GM12875 (cell line): Measurements from ENCODE around the gene FPGT.
"Not testable (repeated sequence)": the region's sequence is repeated elsewhere in the genome, so short reads cannot be mapped to it uniquely, and the experiment has no call there.

Experiments
- H3K4me3 ChIP-seq: one replicate; pipeline ENCODE4 v1.5.1; 2011; ENCODE audit warnings: low read depth, low read length, control low read depth
- CTCF ChIP-seq: IDR thresholded peaks from 2 replicates; pipeline ENCODE4 v1.5.1; 2011; ENCODE audit warnings: low read depth, mild to moderate bottlenecking, control low read depth, inconsistent platforms, low read length, moderate library complexity, borderline replicate concordance; ENCODE audit not compliant: insufficient read depth

Gene FPGT

GRCh38 chr1:74236440-74236839, 38.4 kb downstream of the FPGT start:
- TF ChIP-seq CTCF = no peak
- no peak overlapping the region for H3K4me3 ChIP-seq

DNA sequence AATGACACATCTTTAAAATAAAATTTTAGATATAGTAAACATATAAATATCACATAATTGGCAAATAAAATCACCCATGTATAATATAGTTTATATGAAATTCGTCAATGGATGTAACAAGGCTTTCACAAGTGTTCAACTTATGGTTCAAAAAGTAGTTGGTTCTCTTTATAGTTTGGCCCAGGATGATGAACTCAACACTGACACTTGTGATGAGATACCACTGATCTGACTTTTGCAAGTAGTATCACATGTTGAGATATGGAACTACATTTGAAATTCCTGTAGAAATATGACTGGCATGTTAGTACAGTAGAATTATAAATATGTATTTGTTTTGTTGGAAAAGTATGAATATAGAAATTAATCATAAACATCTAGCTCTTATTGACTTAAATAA, 39.0 kb downstream of the FPGT start:
- no peak for TF ChIP-seq CTCF

GRCh38 chr1:74237787-74238186, 39.7 kb downstream of the FPGT start:
- no peak for TF ChIP-seq CTCF
- no peak overlapping the region for H3K4me3 ChIP-seq

More for the DNA sequence above, 39.0 kb downstream of the FPGT start:
- no peak overlapping the region for H3K4me3 ChIP-seq

DNA sequence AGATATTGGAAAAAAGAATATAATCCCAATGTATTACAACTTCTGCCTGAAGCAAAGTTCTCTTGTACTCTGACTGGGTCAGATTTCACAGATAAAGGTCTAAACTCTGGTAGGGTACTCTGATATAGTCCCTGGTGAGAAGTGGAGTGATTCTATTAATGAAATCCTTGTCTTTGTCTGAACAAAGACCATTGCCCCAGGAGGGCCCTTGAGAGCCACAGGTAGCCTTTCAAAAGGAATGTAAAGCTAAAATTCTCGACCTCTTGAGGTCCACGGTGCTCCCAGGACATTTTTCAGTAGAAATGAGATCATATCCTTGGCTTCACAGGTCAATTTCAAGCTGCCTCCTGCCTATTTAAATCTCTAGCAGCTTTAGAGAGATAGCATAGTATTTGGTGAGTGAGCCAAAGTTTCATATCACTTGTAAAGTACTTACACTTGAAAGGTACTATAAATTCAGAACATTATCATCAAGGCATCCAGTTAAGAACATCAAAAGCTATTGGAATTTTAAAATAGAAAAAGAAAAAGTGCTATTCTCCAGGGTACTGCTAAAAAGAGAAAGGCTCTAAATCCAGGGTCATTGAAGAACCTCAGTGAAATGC, 47.2 kb downstream of the FPGT start:
- no peak for TF ChIP-seq CTCF
- no peak overlapping the region for H3K4me3 ChIP-seq

- TF ChIP-seq CTCF = no peak
- H3K4me3 ChIP-seq = no peak overlapping the region
These were observed 48.3 kb downstream of the FPGT start for GRCh38 chr1:74246315-74246714.

DNA sequence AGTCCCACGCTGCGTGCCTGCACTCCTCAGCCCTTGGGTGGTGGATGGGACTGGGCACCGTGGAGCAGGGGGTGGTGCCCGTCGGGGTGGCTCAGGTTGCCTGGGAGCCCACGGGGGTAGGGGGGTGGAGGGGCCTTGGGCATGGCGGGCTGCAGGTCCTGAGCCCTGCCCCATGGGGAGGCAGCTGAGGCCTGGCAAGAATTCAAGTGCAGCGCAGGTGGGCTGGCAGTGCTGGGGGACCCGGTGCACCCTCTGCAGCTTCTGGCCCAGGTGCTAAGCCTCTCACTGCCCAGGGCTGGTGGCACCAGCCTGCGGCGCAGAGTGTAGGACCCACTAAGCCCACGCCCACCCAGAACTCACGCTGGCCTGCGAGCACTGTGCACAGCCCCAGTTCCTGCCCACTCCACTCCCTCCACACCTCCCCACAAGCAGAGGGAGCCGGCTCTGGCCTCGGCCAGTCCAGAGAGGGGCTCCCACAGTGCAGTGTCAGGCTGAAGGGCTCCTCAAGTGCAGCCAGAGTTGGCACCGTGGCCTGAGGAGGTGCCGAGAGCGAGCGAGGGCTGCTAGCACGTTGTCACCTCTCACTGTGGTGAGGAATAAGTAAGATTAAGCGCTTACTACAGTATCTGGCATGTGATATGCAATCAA, 50.0 kb downstream of the FPGT start:
- H3K4me3 ChIP-seq = no peak overlapping the region
- no peak for TF ChIP-seq CTCF

DNA sequence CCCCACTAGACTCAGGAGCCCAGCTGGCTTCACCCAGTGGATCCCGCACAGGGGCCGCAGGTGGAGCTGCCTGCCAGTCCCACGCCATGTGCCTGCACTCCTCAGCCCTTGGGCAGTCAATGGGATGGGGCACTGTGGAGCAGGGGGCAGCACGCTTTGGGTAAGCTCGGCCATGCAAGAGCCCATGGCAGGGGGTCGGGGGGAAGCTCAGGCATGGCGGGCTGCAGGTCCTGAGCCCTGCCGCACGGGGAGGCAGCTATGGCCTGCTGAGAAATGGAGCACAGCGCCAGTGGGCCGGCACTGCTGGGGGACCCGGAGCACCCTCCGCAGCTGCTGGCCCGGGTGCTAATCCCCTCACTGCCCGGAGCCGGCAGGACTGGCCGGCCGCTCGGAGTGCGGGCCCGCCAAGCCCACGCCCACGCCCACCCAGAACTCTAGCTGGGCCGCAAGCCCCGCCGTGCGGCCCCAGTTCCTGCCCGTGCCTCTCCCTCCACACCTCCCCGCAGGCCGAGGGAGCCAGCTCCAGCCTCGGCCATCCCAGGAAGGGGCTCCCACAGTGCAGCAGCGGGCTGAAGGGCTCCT, 55.3 kb downstream of the FPGT start:
- H3K4me3 ChIP-seq = not testable (repeated sequence)
